DMS153 (cell line): ENCODE results near the gene SPOCK1.

Experiments
- DNase-seq: peaks from one replicate; lab custom pipeline; 2025; lab: John Stamatoyannopoulos, UW

The SPOCK1 gene

DNA sequence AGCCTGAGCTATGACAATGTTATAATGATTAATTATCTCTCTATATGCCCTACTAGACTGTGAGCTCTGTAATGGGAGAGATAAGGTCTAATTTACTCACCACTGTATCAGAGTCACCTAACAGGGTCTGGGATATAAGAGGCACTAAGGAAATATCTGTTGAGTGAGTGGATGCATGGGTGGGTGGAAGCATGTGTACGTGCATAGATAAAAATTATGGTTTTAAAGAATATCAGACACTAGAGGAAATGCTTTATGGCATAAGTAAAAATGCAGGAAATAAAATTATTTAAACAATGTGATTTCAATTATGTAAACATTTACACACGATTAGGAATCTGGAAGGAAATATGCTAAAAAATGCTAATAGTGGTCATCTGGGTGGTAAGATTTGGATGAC is 137.8 kb downstream of the SPOCK1 start:
- no peak for DNase-seq

- DNase-seq: no peak
Observed at GRCh38 chr5:137360607-137361006, 138.5 kb downstream of the SPOCK1 start.

DNA sequence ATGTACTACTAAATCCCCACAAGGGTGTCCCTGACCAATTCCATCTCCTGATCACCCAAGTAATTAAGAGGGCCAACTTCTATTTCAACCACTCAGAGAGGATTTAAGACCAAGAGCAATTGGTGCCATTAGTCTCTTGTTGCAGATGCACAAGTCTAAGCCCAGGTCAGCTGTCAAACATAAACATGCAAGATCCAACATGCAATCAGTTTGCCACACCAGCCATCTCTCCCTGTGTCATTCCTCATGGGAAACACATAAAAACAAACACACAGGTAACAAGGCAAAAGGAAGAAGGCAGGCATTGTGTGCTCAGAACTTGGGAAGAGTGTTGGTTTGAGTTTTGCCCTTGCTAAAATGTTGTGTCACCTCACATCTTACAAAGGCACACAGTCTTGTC is 139.2 kb downstream of the SPOCK1 start:
- DNase-seq: no peak

- no peak for DNase-seq
Observed at GRCh38 chr5:137357436-137357835, 141.7 kb downstream of the SPOCK1 start.

- no peak for DNase-seq
Observed at GRCh38 chr5:137356127-137356526, 143.0 kb downstream of the SPOCK1 start.

DNA sequence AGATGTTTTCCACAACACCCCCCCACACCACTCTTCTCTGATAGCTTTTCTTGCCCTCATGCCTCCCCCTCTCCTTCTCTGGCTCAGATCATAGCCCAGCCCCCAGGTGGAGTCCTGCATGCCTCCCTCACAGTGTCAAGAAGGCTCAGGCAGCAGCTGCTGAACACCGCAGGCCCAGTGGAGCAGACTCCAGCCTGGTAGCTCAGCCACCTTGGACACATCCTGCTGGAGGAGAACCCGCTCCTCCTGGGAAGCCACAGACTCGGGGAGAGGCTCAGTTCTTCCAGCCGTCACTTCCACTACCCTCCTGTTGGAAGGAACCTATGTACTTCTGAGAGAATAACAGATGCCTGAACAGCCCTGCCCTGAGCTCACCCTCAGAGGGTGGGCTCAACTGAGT is 143.4 kb downstream of the SPOCK1 start:
- no peak for DNase-seq

DNA sequence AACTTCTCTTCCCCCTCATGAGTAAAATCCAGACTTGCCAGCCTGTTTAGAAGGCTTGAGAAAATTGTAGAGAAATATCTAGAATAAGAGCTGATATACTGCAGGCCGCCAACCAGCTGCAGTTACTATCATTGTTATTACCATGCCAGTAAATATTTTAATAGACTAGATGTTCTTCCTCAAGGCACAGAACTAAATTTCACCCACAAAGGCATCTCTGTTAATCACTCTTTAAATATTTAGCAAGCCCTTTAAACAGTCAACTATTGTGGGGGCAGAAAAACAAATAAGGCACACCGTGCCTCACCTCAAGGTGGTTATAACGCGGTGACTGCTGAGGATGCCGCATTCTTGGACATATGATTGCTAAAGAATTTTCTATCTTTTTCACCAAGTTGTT is 147.0 kb downstream of the SPOCK1 start:
- DNase-seq: no peak

DNA sequence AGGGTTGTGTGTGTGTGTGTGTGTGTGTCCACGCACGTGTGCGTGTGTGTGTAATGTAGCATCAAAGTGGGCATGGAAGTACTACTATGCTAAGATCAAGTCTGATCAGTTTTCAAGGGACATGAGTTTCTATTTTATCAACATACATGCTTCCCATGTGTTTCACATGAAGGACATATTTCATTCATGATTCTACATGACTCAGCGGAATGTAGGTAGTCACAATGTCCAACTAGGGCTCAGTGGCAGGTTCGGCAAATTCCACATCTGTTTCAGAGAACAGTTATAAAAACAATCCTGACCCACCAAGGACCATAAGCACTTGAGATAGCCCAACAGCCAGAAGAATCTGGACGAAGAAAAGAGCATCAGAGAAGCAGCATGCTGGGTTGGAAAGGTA is 148.3 kb downstream of the SPOCK1 start:
- no peak for DNase-seq

DNA sequence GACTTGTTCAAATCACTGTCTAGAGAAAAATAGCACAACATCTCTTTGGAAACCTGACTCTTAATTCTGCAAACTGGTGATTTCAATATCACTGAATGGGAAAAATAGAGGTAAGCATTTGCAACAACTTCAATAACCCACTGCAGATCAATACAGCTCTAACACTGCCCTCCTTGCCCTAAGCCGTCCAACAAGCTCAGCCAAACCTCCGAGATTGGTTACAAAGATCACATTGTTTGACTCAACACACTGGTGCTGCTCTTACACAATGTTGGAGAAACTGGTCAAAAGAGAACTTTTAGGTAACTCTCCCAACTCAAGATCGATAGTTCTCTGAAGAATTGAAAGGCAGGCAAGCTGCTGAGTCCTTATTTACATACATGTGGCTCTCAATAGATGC is 150.4 kb downstream of the SPOCK1 start:
- no peak for DNase-seq

GRCh38 chr5:137347865-137348264 is 151.3 kb downstream of the SPOCK1 start:
- no peak for DNase-seq

DNA sequence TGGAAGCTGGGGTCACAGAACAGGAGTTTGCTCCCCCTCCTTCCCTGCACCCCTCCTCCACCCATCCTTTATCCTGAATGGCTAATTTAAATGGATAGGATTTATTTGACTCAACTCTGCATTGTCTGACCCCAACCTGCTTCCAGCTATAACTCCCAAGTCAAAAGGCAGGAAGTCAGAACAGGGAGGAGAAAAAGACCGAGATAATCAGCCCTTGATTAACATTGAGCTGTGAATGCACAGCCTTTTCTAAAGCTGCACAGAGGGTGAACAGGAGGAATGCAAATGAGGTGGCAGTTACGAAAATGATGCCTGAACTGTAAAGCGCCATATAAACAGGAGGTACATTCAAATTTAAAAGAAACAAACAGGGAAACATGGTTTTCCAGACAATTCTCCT is 152.8 kb downstream of the SPOCK1 start:
- DNase-seq: no peak

GRCh38 chr5:137345396-137345795 is 153.7 kb downstream of the SPOCK1 start:
- DNase-seq: no peak

DNA sequence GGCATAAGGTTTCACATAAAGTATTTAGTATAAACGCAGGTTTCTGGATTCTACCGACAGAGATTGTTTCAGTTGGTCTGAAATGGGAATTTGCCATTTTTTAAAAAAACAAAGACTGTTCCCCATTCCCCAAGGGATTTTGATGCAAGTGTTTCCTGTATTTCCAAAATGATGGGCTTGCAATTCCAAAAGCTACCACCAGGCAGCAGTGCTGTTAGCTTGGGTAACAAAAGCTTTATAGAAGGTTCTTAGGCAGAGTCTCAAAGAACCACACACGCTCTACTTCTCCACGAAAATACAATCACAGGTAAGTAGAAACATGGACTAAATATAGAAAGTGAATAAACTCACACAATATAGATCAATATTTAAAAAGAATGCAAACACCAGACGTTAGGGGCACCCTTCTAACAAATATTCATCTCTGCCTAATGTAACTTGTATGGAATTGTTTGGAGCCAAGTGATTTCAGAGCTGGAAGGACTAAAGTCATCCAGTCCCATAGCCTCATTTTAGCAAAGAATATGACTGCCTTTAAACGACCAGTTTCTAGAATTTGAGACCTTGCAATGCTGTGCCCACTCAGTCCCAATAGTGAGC is 154.3 kb downstream of the SPOCK1 start:
- peak; percentile 34 for DNase-seq

GRCh38 chr5:137344021-137344420 is 155.1 kb downstream of the SPOCK1 start:
- DNase-seq: no peak

DNA sequence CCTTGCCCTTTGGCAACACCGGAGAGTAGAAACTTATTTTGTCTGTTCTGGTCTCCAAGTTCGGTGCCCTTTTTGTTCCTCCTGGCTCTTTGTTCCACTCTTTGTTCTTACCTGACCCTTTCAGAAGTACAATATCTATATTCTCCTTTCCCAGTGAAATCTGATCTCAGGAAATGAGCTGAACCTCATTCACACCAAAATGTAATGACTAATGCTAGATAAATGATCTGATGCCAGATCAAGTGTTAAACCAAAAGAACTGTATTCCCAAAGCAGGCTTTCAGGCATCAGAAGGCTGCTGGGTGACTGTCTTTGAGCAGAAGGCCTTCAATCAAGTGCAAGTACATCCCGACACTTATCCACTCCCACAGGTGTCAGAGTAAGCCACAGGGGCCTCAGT is 156.4 kb downstream of the SPOCK1 start:
- no peak for DNase-seq

DNA sequence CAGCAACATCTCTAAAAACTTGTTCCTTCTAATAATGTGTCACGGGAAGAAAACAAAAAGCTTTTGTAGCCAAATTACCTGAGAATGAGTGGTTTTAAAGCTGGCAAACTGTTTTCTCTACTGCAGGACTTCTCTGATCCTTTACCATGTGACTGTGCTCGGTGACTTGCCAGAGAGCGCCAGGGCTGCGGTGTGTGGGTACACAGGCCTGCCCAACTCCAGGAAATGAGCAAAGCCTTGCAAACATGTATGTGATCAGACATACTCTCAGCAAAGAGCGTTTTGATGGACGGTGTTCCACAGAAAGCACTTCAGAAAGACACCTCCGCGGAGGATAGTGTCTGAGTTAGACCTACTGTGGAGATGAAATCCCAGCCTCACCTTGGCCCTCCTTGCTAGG is 157.3 kb downstream of the SPOCK1 start:
- DNase-seq: no peak

- DNase-seq: no peak
Observed at GRCh38 chr5:137340881-137341280, 158.2 kb downstream of the SPOCK1 start.

- DNase-seq: no peak
Observed at GRCh38 chr5:137336565-137337120, 162.5 kb downstream of the SPOCK1 start.

- DNase-seq: no peak
Observed at GRCh38 chr5:137336161-137336560, 163.0 kb downstream of the SPOCK1 start.

DNA sequence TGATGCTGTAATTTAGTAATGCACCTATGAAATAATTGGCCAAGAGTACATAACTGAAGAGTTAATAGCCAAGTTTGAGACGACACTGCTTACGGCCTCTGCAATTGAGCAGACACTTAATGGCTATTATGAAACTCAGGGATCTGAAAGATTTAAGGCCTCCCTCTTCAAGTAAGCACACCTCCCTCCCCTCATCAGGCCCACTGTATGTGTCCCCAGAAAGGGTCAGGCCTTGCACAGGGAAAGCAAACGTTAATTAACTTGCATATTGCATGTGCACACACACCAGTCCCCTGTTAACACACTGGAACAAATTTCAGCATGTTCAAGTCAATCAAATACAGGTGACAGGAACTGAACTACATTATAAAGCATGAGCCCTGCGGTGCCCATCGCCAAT is 163.6 kb downstream of the SPOCK1 start:
- DNase-seq: no peak

GRCh38 chr5:137333928-137334327 is 165.2 kb downstream of the SPOCK1 start:
- no peak for DNase-seq

GRCh38 chr5:137333475-137333874 is 165.7 kb downstream of the SPOCK1 start:
- DNase-seq: no peak

GRCh38 chr5:137332296-137332695 is 166.8 kb downstream of the SPOCK1 start:
- no peak for DNase-seq

- no peak for DNase-seq
Observed at GRCh38 chr5:137329586-137330296, 169.4 kb downstream of the SPOCK1 start.
